Nephron (organoid): ENCODE results near the gene CTIF.

Experiments
- H3K27ac Mint-ChIP-seq, 3 experiments: 2 replicates each; pipeline ENCODE4 v1.8.0; 2020; ENCODE audit warnings: mixed read lengths in 3 of 3, mild to moderate bottlenecking in 2 of 3, moderate library complexity in 1 of 3
- H3K27me3 Mint-ChIP-seq: 2 replicates; pipeline ENCODE4 v1.8.0; 2021; ENCODE audit warnings: low read depth, mild to moderate bottlenecking, moderate library complexity, mixed read lengths
- H3K36me3 Mint-ChIP-seq: 2 replicates; pipeline ENCODE4 v1.8.0; 2020; ENCODE audit warnings: low read depth, mixed read lengths
- H3K4me1 Mint-ChIP-seq: 2 replicates; pipeline ENCODE4 v1.8.0; 2020; ENCODE audit warnings: mixed read lengths
- H3K4me3 Mint-ChIP-seq, 3 experiments: 2 replicates each; pipeline ENCODE4 v1.8.0; 2020; ENCODE audit warnings: mild to moderate bottlenecking in 3 of 3, mixed read lengths in 3 of 3, moderate library complexity in 2 of 3
- H3K9me3 Mint-ChIP-seq: 2 replicates; pipeline ENCODE4 v1.8.0; 2020; ENCODE audit warnings: mixed read lengths
- TF ChIP-seq, protein P1 (sequence below), 3 experiments: fragments of 200-600 bp; sonication (generic); IDR thresholded peaks; one replicate each; pipeline ENCODE4 v1.5.0; 2021; ENCODE audit warnings: antibody characterized with exemption in 3 of 3; ENCODE audit not compliant: unreplicated experiment in 3 of 3

Gene CTIF

DNA sequence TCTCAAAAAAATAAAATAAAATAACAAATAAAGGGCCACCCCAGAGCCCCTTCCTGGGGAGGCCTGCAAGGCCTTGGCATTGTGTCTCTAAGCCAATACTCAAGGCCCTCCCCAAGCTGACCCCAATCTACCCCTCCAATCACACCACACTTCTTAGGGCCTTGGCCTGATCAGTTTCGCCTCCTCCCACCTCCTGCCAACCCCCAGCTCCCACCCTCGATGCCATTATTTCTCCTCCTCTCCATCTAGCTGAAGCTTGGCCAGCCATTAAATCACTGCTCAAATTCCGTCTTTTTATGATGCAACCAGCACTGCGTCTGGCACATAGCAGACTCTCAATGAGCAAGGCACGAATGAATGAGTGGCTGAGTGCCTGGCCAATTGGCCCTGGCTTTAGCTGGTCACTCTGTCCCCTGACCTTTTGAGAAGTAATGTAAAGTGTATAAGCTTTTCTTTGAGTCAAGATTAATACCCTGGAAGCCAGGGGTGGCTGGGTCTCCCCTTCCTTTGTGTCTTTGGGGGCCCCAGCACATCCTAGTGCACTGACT lies 356.0 kb downstream of the CTIF start:
- Mint-ChIP-seq H3K9me3 (peaks cover 6% of the 10 kb centered on the region), H3K27me3 (peaks cover 8% of the 10 kb centered on the region), H3K36me3 (no peaks in the 10 kb centered on the region), H3K27ac (peak overlapping the region in 2 of 3 experiments; percentile 65 to 74), H3K4me3 (no peak overlapping the region), H3K4me1 (peaks cover 49% of the 10 kb centered on the region)
- TF ChIP-seq, protein P1, sequence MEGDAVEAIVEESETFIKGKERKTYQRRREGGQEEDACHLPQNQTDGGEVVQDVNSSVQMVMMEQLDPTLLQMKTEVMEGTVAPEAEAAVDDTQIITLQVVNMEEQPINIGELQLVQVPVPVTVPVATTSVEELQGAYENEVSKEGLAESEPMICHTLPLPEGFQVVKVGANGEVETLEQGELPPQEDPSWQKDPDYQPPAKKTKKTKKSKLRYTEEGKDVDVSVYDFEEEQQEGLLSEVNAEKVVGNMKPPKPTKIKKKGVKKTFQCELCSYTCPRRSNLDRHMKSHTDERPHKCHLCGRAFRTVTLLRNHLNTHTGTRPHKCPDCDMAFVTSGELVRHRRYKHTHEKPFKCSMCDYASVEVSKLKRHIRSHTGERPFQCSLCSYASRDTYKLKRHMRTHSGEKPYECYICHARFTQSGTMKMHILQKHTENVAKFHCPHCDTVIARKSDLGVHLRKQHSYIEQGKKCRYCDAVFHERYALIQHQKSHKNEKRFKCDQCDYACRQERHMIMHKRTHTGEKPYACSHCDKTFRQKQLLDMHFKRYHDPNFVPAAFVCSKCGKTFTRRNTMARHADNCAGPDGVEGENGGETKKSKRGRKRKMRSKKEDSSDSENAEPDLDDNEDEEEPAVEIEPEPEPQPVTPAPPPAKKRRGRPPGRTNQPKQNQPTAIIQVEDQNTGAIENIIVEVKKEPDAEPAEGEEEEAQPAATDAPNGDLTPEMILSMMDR (IDR thresholded peaks at IDR 0.05; ENCODE audit: unreplicated experiment in 3 of 3): no peak

DNA sequence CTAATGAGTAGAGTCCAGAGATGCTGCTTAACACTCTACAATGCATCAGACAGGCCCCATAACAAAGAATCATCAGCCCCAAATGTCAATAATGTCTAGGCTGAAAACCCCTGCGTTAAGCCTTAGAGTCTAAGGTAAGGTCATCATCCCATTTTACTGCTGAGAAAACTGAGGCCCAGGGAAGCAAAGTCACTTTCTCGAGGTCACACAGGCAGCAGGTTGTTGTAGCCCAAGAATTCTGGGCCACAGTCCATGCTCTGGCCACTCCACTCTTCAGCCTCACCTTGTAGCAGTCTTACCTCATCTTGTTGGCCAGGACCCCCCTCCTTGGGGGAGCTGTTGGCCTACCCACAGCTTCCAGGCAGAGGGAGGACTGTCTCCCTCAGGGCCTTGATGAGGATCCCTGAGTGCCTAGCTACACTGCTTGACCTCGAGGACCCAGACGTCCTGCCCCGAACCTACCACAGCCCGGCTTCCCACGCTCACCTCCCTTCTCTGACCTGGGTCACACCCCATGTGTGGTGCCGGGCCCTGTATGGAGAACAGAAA lies 357.6 kb downstream of the CTIF start:
- TF ChIP-seq, protein P1 (IDR thresholded peaks at IDR 0.05; ENCODE audit: unreplicated experiment in 3 of 3): no peak
- Mint-ChIP-seq H3K4me3 (no peak overlapping the region), H3K27ac (peak overlapping the region in 2 of 3 experiments; percentile 73 to 89), H3K9me3 (peaks cover 9% of the 10 kb centered on the region), H3K4me1 (peaks cover 51% of the 10 kb centered on the region), H3K27me3 (peaks cover 8% of the 10 kb centered on the region), H3K36me3 (no peaks in the 10 kb centered on the region)

DNA sequence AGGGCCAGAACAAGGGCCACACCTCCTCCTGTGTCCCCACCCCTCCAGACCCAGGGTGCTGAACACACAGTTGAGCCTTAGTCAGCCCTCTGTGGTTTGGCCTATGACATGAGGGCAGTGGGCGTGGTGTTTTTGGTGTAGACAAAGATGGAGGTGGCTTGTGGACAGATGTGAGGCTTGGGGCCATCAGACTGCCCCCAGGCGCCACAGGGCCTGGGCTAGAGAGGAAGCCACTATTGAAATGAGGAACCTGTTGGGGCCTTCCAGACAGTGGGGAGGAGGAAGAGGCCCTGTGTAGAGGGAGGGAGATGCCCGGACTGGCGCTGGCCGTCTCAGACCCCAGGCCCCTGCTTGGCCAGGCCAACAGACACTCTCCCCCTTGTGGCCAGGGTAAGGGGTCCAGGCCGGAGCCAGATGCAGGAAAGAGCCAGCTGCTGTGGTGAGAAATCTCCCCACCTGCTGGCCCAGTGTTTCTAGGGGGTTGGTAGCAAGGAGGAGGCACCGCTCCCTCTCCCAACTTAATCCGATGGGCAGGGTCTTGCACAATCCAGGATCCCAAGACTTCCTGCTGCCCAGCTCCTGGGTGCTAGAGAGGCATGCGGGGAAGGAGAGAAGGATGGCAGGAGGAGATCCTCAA lies 358.2 kb downstream of the CTIF start:
- peak overlapping the region in 2 of 3 experiments; percentile 11 to 42 for H3K27ac Mint-ChIP-seq
- peaks cover 9% of the 10 kb centered on the region for H3K9me3 Mint-ChIP-seq
- no peaks in the 10 kb centered on the region for H3K36me3 Mint-ChIP-seq
- H3K27me3 Mint-ChIP-seq: peaks cover 8% of the 10 kb centered on the region
- H3K4me1 Mint-ChIP-seq: peaks cover 55% of the 10 kb centered on the region
- no peak overlapping the region for H3K4me3 Mint-ChIP-seq
- TF ChIP-seq, protein P1 (IDR thresholded peaks at IDR 0.05; ENCODE audit: unreplicated experiment in 3 of 3): peak in 2 of 3 experiments; percentile 13 to 18

DNA sequence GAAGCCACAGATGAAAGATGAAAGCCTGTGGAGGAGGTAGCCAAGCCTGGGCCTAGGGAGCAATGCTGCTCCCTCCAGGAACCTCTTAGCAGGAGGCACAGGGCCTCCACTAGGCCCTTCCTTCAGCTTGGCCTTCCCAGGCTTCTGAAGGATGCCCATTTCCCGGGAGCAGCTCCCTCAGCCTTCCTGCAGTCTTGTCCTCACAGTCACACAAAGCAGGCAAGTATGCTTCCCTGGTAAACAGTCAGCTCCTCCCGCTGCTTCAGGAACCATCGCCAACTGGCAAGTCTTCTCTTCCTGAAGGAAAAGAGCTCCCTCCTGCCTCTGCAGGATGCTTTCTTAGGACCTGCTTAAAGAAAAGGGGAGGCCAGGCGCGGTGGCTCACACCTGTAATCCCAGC lies 358.7 kb downstream of the CTIF start:
- H3K27ac Mint-ChIP-seq: peak overlapping the region in 2 of 3 experiments; percentile 11 to 42
- TF ChIP-seq, protein P1 (IDR thresholded peaks at IDR 0.05; ENCODE audit: unreplicated experiment in 3 of 3): no peak
- peaks cover 60% of the 10 kb centered on the region for H3K4me1 Mint-ChIP-seq
- no peaks in the 10 kb centered on the region for H3K36me3 Mint-ChIP-seq
- H3K4me3 Mint-ChIP-seq: no peak overlapping the region
- peaks cover 9% of the 10 kb centered on the region for H3K9me3 Mint-ChIP-seq
- H3K27me3 Mint-ChIP-seq: peaks cover 8% of the 10 kb centered on the region

DNA sequence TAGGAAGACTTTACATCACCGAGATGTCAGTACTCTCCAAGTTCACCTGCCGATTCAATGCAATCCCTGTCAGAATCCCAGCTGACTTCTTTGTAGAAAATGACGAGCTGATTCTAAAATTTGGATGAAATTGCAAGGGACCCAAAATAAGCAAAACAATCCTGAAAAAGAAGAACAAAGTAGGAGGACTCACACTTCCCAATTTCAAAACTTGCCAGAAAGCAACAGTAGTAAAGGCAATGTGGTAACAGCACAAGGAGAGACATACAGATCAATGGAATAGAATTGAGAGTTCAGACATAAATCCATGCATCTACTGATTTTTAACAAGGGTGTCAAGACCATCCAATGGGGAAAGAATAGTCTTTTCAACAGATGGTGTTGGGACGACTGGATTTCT lies 359.7 kb downstream of the CTIF start:
- TF ChIP-seq, protein P1 (IDR thresholded peaks at IDR 0.05; ENCODE audit: unreplicated experiment in 3 of 3): no peak
- peak overlapping the region in 2 of 3 experiments; percentile 70 to 100 for H3K27ac Mint-ChIP-seq
- peaks cover 60% of the 10 kb centered on the region for H3K4me1 Mint-ChIP-seq
- H3K27me3 Mint-ChIP-seq: peaks cover 4% of the 10 kb centered on the region
- no peaks in the 10 kb centered on the region for H3K36me3 Mint-ChIP-seq
- H3K4me3 Mint-ChIP-seq: no peak overlapping the region
- peaks cover 9% of the 10 kb centered on the region for H3K9me3 Mint-ChIP-seq
